IMR-90 (cell line): Measurements from ENCODE around the gene ITPKB. TPM values are rescaled to one million over a fixed set of nuclear protein-coding genes. Genes with fewer than 3 reads are reported as not detected.
"Not testable (repeated sequence)": the region's sequence is repeated elsewhere in the genome, so short reads cannot be mapped to it uniquely, and the experiment has no call there.

Source experiments
- ATAC-seq: fragments of 200-7000 bp; cut with Tn5 transposase; 2 replicates; pipeline ENCODE4 v1.9.1; 2020; ENCODE audit warnings: low read depth, mild to moderate bottlenecking, moderate library complexity
- BruUV-seq: library from RNA; stranded (reverse); fragments of 400-500 nt; replicated peaks from 2 replicates; lab custom pipeline; 2021; lab: Mats Ljungman, UMichigan
- CTCF ChIA-PET: fragments of 300-600 bp; formaldehyde crosslinking; extraction: SDS; loops from one replicate; lab custom pipeline; 2021; ENCODE audit warnings: antibody characterized with exemption; lab: Yijun Ruan, JAX
- POLR2A ChIA-PET: fragments of 300-600 bp; sonication (Branson Sonifier 250); formaldehyde crosslinking; loops from one replicate; lab custom pipeline; 2022; ENCODE audit warnings: antibody characterized with exemption; ENCODE audit not compliant: unreplicated experiment; lab: Charles Lee
- DNase-seq: peaks from one replicate; pipeline ENCODE4 v3.0.0; 2013
- H2AFZ ChIP-seq: replicated peaks from 2 replicates; pipeline ENCODE3; 2013; ENCODE audit warnings: low read length, mild to moderate bottlenecking; ENCODE audit not compliant: poor library complexity
- H2AK5ac ChIP-seq: 2 replicates; pipeline ENCODE4 v1.6.1; 2013; ENCODE audit warnings: low read depth, low read length, inconsistent platforms
- H2AK9ac ChIP-seq: replicated peaks from 2 replicates; pipeline ENCODE3; 2013; ENCODE audit warnings: mild to moderate bottlenecking, low read depth, low read length, moderate library complexity; ENCODE audit not compliant: poor library complexity
- H2BK120ac ChIP-seq: 2 replicates; pipeline ENCODE4 v1.6.1; 2013; ENCODE audit warnings: low read depth, low read length, inconsistent platforms
- H2BK15ac ChIP-seq: 3 replicates; pipeline ENCODE4 v1.6.1; 2013; ENCODE audit warnings: low read depth, low read length, inconsistent platforms
- H2BK20ac ChIP-seq: 2 replicates; pipeline ENCODE4 v1.6.1; 2013; ENCODE audit warnings: low read depth, mild to moderate bottlenecking, inconsistent platforms, low read length, moderate library complexity
- H2BK5ac ChIP-seq: 2 replicates; pipeline ENCODE4 v1.6.1; 2013; ENCODE audit warnings: mild to moderate bottlenecking, low read depth, low read length, inconsistent platforms; ENCODE audit not compliant: poor library complexity, severe bottlenecking
- H3K14ac ChIP-seq: replicated peaks from 2 replicates; pipeline ENCODE4 v1.6.1; 2013; ENCODE audit warnings: low read depth, low read length, inconsistent platforms
- H3K18ac ChIP-seq: 2 replicates; pipeline ENCODE4 v1.6.1; 2013; ENCODE audit warnings: low read depth, low read length, control low read depth
- H3K23ac ChIP-seq: 2 replicates; pipeline ENCODE4 v1.6.1; 2013; ENCODE audit warnings: low read depth, low read length, inconsistent platforms
- H3K27ac ChIP-seq: 2 replicates; pipeline ENCODE4 v1.5.1; 2013; ENCODE audit warnings: mild to moderate bottlenecking, control low read depth, low read length; ENCODE audit not compliant: insufficient read depth
- H3K27me3 ChIP-seq: 2 replicates; pipeline ENCODE4 v1.6.1; 2013; ENCODE audit warnings: low read length; ENCODE audit not compliant: control insufficient read depth, insufficient read depth
- H3K36me3 ChIP-seq: 2 replicates; pipeline ENCODE4 v1.6.1; 2013; ENCODE audit warnings: low read length, mixed read lengths; ENCODE audit not compliant: control insufficient read depth, insufficient read depth
- H3K4ac ChIP-seq: 2 replicates; pipeline ENCODE4 v1.6.1; 2013; ENCODE audit warnings: low read depth, low read length, inconsistent platforms
- H3K4me1 ChIP-seq: 2 replicates; pipeline ENCODE4 v1.6.1; 2013; ENCODE audit warnings: low read length, mixed read lengths; ENCODE audit not compliant: control insufficient read depth, insufficient read depth
- H3K4me2 ChIP-seq: 2 replicates; pipeline ENCODE4 v1.6.1; 2013; ENCODE audit warnings: low read depth, mild to moderate bottlenecking, control low read depth, low read length, moderate library complexity
- H3K4me3 ChIP-seq: 2 replicates; pipeline ENCODE4 v1.5.1; 2013; ENCODE audit warnings: low read depth, mild to moderate bottlenecking, control low read depth, low read length, moderate library complexity; ENCODE audit not compliant: insufficient read depth
- H3K56ac ChIP-seq: 2 replicates; pipeline ENCODE4 v1.6.1; 2013; ENCODE audit warnings: low read length, inconsistent platforms; ENCODE audit not compliant: insufficient read depth; ENCODE audit errors: extremely low read depth
- H3K79me1 ChIP-seq, 2 experiments: 2 replicates each; pipeline ENCODE4 v1.6.1; 2013; ENCODE audit warnings: low read length in 2 of 2, inconsistent platforms in 1 of 2, low read depth in 1 of 2
- H3K9ac ChIP-seq: 2 replicates; pipeline ENCODE4 v1.6.1; 2013; ENCODE audit warnings: low read depth, low read length, control low read depth
- H3K9me1 ChIP-seq: 2 replicates; pipeline ENCODE4 v1.6.1; 2013; ENCODE audit warnings: low read length, inconsistent platforms; ENCODE audit not compliant: insufficient read depth
- H3K9me3 ChIP-seq: 2 replicates; pipeline ENCODE4 v1.6.1; 2013; ENCODE audit warnings: low read length; ENCODE audit not compliant: control insufficient read depth, insufficient read depth
- H4K20me1 ChIP-seq: 2 replicates; pipeline ENCODE4 v1.6.1; 2013; ENCODE audit warnings: low read length, inconsistent platforms; ENCODE audit not compliant: insufficient read depth
- H4K5ac ChIP-seq: 2 replicates; pipeline ENCODE4 v1.6.1; 2013; ENCODE audit warnings: mild to moderate bottlenecking, low read depth, low read length, control low read depth
- H4K8ac ChIP-seq, 2 experiments: 2 replicates each; pipeline ENCODE4 v1.6.1; 2013; ENCODE audit warnings: low read depth in 2 of 2, low read length in 2 of 2, control low read depth in 1 of 2, inconsistent platforms in 1 of 2
- H4K91ac ChIP-seq: 2 replicates; pipeline ENCODE4 v1.6.1; 2013; ENCODE audit warnings: low read depth, low read length, inconsistent platforms; ENCODE audit not compliant: insufficient read depth
- WGBS, 2 experiments: methylation state at CpG; one replicate each; pipeline versions ENCODE4 v1.1.5 to v1.1.7; 2013; ENCODE audit warnings: missing lambda C conversion rate in 2 of 2; ENCODE audit not compliant: insufficient read length in 1 of 2; ENCODE audit errors: extremely low coverage in 2 of 2; 5-methylcytosine and 5-hydroxymethylcytosine counted together
- dilution Hi-C: fragments of 300-500 bp; cut with HindIII; formaldehyde crosslinking; loops from one replicate; pipeline ENCODE4 v1.14.3; 2018; ENCODE audit warnings: low sequenced_read_pairs; ENCODE audit not compliant: unreplicated experiment
- in situ Hi-C: fragments of 300-500 bp; cut with MboI; formaldehyde crosslinking; loops from 3 replicates; pipeline ENCODE4 v1.14.3; 2019; ENCODE audit warnings: low sequenced_read_pairs, inconsistent platforms, mixed read lengths
- intact Hi-C: fragments of 100-400 bp; cut with micrococcal nuclease; formaldehyde crosslinking; loops from 2 replicates; pipeline ENCODE4 v1.10.0; 2022
- polyA plus RNA-seq, 3 experiments: library from polyadenylated mRNA; depleted of rRNA; stranded (reverse); fragments of >200 nt; gene quantifications; 2 replicates each; pipeline ENCODE4 v1.2.3, GENCODE V29; 2012; ENCODE audit warnings: low replicate concordance in 1 of 3
- total RNA-seq: library from RNA; depleted of rRNA; stranded (reverse); fragments of >200 nt; gene quantifications from 2 replicates; pipeline ENCODE4 v1.2.3, GENCODE V29; 2012

The ITPKB gene
- total and polyA plus RNA-seq, 2 of the 4 experiments (the other 2 are of a cell fraction), result 0.72 to 1.4 TPM

DNA sequence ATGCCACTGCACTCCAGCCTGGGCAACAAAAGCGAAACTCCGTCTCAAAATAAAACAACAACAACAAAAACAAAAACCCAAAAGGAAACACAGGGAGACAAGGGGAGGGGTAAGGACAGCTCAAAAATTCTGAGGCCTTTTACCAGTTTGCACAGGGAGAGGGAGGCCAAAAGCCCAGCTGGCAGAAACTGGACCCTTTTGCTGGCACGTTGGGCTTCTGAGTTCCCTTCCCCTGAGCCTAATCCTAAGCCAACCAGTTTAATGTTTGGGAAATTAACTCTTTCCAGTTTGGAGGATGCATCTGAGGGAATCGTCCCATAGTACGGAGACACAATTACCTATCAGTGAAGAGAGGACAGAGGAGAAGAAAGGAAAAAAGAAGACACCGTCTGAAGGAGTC lies 127.1 kb downstream of the ITPKB start:
- H4K5ac ChIP-seq, H2AK9ac ChIP-seq, DNase-seq, H4K91ac ChIP-seq, H2AK5ac ChIP-seq, H2BK15ac ChIP-seq, H2BK120ac ChIP-seq, H3K4ac ChIP-seq, H3K4me1 ChIP-seq, in situ Hi-C loops, H3K27ac ChIP-seq, H2BK20ac ChIP-seq, H2AFZ ChIP-seq, H4K20me1 ChIP-seq, POLR2A ChIA-PET, intact Hi-C loops, H3K9ac ChIP-seq, H3K4me3 ChIP-seq, H3K23ac ChIP-seq, H3K18ac ChIP-seq, H3K9me1 ChIP-seq, H3K79me1 ChIP-seq, ATAC-seq, H2BK5ac ChIP-seq, CTCF ChIA-PET, H3K4me2 ChIP-seq, H4K8ac ChIP-seq, H3K9me3 ChIP-seq, H3K56ac ChIP-seq, BruUV-seq, H3K14ac ChIP-seq, H3K36me3 ChIP-seq, dilution Hi-C loops: not testable (repeated sequence)
- WGBS, 2 experiments, result no CpG with 5 or more reads among the region's 6 CpGs
- peaks cover 18% of the 10 kb centered on the region for H3K27me3 ChIP-seq
